Adipocyte (in vitro differentiated cells): Measurements from ENCODE around the gene MAP4K2.

Experiments used
- DNase-seq: peaks from one replicate; pipeline ENCODE4 v3.0.0-alpha.2; 2015; ENCODE audit warnings: low read depth
- H3K27me3 ChIP-seq: replicated peaks from 2 replicates; pipeline ENCODE4 v1.7.0; 2013; ENCODE audit warnings: mild to moderate bottlenecking, low read length, moderate library complexity; ENCODE audit not compliant: control insufficient read depth, insufficient read depth
- H3K36me3 ChIP-seq: 2 replicates; pipeline ENCODE4 v1.7.0; 2013; ENCODE audit warnings: low read length, mild to moderate bottlenecking, moderate library complexity; ENCODE audit not compliant: control insufficient read depth, insufficient read depth, severe bottlenecking
- H3K4me1 ChIP-seq: 2 replicates; pipeline ENCODE4 v1.7.0; 2013; ENCODE audit warnings: mild to moderate bottlenecking, low read length, moderate library complexity; ENCODE audit not compliant: control insufficient read depth, insufficient read depth
- H3K4me3 ChIP-seq: 2 replicates; pipeline ENCODE4 v1.7.0; 2013; ENCODE audit warnings: mild to moderate bottlenecking, low read length, moderate library complexity
- H3K9ac ChIP-seq: 2 replicates; pipeline ENCODE4 v1.7.0; 2013; ENCODE audit warnings: mild to moderate bottlenecking, low read length, moderate library complexity
- H3K9me3 ChIP-seq: 2 replicates; pipeline ENCODE4 v1.7.0; 2013; ENCODE audit warnings: mild to moderate bottlenecking, low read length, moderate library complexity; ENCODE audit not compliant: control insufficient read depth

Gene MAP4K2

DNA sequence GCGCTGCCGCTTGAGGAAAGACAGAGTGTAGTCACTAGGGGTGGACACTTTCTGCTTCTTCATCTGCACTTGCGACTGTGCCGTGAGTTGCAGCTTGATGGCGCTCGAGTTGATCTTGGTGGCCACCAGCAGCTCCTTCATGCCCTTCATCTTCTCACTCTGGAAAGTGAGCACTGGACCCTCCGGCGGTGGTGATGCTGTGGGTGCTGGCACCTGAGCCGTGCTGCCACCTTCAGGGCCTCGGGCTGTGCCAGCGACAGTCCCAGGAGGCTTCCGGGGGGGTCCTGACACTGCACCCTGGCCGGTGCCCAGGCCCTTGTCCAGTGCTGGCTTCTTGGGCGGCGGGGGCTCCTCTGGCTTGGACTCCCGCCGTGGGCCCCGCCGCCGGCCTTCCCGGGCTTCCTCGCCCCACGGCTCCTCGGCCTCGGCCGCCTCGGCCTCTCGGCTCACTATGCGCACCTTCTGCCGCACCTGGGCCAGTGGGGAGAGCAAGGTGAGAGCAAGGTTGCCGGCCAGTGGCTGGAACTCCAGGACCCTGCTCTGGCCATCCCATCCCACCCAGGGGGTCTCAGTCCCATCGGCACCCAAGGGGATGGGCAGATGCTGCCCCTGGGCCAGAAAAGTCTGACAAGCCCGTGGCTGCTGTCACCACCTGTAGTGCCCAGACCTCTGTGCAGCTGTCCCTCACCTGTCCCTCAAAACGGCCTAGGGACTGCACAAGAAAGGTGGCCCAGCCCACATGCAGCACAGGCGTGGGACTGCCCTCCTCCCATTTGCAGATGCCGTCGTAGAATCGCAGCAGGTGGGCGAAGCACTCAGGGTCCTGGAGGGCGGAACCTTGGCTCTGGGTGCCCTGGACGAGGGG, 1.6 kb upstream of the MAP4K2 start:
- no peak for DNase-seq
- no peak overlapping the region for H3K4me3 ChIP-seq
- H3K9me3 ChIP-seq, result no peaks in the 10 kb centered on the region
- peaks cover 18% of the 10 kb centered on the region for H3K4me1 ChIP-seq
- peak overlapping the region; percentile 85 for H3K9ac ChIP-seq
- H3K36me3 ChIP-seq, result peaks cover 25% of the 10 kb centered on the region
- H3K27me3 ChIP-seq, result no peaks in the 10 kb centered on the region

- Histone ChIP-seq H3K4me3 (peak overlapping the region; percentile 91), H3K36me3 (peaks cover 25% of the 10 kb centered on the region)
- no peak for DNase-seq
Measured at GRCh38 chr11:64803846-64804345, 882 bp upstream of the MAP4K2 start.

DNA sequence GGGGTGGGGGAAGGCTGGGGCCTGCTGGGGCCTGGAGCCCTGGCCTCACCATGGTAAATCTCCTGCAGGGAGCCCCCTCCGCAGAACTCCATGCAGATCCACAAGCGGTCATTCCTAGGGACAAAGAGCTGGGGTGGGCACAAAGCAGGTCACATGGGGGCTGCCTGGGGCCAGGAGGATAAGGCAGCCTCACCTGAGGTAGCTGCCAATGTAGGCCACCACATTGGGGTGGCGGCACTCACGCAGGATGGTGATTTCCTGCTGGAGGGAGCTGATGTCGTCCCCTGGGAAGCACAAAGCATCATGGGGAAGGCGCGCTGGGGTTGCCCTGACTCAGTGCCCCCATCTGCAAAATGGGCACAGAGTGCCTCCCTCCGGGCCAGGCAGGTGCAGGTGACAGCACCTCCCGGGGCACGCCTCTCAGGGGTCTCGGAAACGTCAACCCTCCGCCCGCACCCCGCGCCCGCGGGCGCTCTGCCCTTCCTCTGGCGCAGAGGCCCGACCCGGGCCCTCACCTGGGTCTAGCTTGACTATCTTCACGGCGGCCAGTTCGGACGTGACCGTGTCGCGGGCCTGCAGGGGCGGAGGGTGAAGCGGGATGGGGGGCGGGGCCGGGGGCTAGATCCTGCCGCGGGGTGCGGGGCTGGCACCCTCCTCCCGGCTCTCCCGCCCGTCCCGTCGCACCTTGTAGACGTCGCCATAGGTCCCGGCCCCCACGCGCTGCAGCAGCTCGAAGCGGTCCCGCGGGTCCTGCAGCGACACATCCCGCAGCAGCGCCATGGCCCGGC, 450 bp downstream of the MAP4K2 start:
- no peak for DNase-seq
- H3K27me3 ChIP-seq, result no peaks in the 10 kb centered on the region
- H3K36me3 ChIP-seq, result peaks cover 22% of the 10 kb centered on the region
- H3K9ac ChIP-seq, result peak overlapping the region; percentile 42
- H3K4me3 ChIP-seq, result peak overlapping the region; percentile 65
- H3K9me3 ChIP-seq, result no peaks in the 10 kb centered on the region
- peaks cover 12% of the 10 kb centered on the region for H3K4me1 ChIP-seq

More at GRCh38 chr11:64803846-64804345, 882 bp upstream of the MAP4K2 start:
- no peaks in the 10 kb centered on the region for H3K27me3 ChIP-seq
- no peaks in the 10 kb centered on the region for H3K9me3 ChIP-seq
- peak overlapping the region; percentile 85 for H3K9ac ChIP-seq
- peaks cover 12% of the 10 kb centered on the region for H3K4me1 ChIP-seq

DNA sequence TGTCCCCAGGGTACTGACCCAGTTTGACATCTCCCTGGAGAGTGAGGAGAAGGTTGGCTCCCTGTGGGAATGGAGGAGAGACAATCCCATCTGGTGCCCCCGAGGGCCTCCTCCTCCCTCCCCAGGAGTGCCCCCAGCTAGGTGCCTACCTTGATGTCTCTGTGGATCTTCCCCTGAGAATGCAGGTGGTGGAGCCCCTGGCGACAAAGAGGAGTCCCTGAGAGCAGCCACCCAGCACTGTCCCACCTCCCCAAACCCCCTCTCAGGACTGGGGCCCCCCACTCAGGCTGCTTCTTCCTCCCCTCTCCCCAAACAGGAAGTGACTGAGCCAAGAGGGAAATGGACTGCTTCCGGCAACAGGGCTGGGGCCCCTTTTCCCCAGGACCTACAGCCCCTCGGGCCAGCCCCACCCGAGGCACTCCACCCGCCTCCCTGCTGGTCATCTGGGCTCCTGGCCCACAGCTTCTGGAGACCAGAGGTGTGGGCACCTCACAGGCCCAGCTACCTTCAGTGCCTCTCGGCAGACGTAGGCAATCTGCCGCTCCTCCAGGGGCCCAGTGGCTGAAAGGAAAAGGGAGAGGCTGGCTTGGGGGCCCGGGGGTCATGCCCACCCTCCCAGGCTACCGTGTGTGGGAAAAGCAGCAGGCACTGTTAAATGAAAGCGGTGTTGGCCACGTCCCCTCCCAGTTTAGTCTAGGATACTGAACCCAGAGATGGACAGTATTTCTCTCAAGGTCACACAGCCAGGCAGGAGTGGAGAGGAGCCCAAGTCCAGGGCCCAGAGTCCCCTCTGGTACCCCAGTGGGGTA, 1.2 kb downstream of the MAP4K2 start:
- Histone ChIP-seq H3K4me3 (no peak overlapping the region), H3K36me3 (peaks cover 15% of the 10 kb centered on the region)

GRCh38 chr11:64801158-64801464, 1.9 kb downstream of the MAP4K2 start:
- Histone ChIP-seq H3K4me3 (no peak overlapping the region), H3K36me3 (peaks cover 11% of the 10 kb centered on the region), H3K9ac (no peak overlapping the region), H3K4me1 (peaks cover 12% of the 10 kb centered on the region), H3K9me3 (no peaks in the 10 kb centered on the region), H3K27me3 (no peaks in the 10 kb centered on the region)
- DNase-seq, result no peak

More for the DNA sequence above, 1.2 kb downstream of the MAP4K2 start:
- Histone ChIP-seq H3K4me1 (peaks cover 12% of the 10 kb centered on the region), H3K9ac (no peak overlapping the region), H3K9me3 (no peaks in the 10 kb centered on the region), H3K27me3 (no peaks in the 10 kb centered on the region)
- DNase-seq, result no peak

DNA sequence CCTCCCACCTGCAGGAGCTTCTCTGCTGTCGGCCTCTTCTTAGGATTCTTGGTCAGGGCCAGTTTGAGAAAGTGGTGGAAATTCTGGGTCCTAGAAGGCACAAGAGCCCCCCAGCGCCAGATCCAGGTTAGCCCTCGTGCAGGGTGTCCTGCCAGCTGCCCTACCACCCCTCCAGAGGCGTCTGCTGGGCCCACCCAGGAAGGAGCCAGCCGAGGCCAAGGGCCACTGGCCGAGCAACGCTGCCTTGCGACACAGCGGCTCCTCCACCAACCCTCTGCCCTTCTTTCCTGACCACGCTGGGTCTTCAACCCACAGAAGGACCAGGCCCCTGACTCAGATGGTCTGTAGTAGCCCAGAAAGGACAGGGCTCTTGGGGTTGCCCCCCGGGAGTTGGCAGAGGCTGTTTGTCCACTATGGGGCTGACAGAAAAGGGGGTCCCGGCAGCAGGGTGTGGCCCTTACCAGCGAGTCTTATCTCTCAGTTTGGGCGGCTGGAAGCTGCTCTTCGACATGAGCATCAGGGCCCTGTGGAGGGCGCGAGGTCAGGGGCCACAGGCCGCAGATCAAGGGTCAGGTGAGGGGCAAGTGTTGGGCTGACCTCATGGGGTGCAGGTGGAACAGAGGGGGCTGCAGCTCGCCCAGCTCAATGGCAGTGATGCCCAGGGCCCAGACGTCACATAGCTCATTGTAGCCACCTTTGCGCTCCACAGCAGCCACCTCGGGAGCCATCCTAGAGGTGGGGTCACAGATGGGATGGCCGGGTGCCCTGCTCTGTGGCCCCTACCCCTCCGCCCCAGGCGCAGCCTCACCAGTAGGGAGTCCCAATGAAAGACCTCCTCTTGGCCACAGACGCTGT, 2.5 kb downstream of the MAP4K2 start:
- DNase-seq, result no peak
- Histone ChIP-seq H3K9ac (no peak overlapping the region), H3K27me3 (no peaks in the 10 kb centered on the region), H3K9me3 (no peaks in the 10 kb centered on the region), H3K4me3 (no peak overlapping the region), H3K4me1 (peaks cover 12% of the 10 kb centered on the region), H3K36me3 (peaks cover 8% of the 10 kb centered on the region)

- H3K27me3 ChIP-seq, result no peaks in the 10 kb centered on the region
- H3K4me3 ChIP-seq, result no peak overlapping the region
- peaks cover under 1% of the 10 kb centered on the region for H3K36me3 ChIP-seq
- peaks cover 12% of the 10 kb centered on the region for H3K4me1 ChIP-seq
- DNase-seq, result no peak
- H3K9me3 ChIP-seq, result no peaks in the 10 kb centered on the region
- no peak overlapping the region for H3K9ac ChIP-seq
Measured at GRCh38 chr11:64799623-64800302, 3.3 kb downstream of the MAP4K2 start.

DNA sequence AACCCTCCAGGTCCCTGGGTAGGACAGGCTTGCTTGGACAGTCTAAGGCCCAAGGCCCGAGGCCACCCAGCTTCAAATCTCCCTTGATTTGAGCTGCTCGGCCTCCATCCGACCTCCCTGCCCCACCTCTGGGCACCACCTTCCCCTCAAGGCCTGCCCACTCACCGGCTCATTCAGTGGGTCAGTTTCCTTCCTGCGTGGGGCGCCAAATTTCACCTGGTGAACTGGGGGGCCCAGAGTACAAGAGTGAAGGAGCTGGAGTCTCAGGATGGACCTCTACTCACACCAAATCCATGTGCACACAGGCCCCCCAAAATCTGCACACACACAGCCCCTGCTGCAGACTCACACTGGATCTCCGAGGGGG, 3.8 kb downstream of the MAP4K2 start:
- no peak for DNase-seq
- no peaks in the 10 kb centered on the region for H3K9me3 ChIP-seq
- no peak overlapping the region for H3K9ac ChIP-seq
- H3K4me3 ChIP-seq, result no peak overlapping the region
- peaks cover 9% of the 10 kb centered on the region for H3K4me1 ChIP-seq
- no peaks in the 10 kb centered on the region for H3K27me3 ChIP-seq
- H3K36me3 ChIP-seq, result no peaks in the 10 kb centered on the region

DNA sequence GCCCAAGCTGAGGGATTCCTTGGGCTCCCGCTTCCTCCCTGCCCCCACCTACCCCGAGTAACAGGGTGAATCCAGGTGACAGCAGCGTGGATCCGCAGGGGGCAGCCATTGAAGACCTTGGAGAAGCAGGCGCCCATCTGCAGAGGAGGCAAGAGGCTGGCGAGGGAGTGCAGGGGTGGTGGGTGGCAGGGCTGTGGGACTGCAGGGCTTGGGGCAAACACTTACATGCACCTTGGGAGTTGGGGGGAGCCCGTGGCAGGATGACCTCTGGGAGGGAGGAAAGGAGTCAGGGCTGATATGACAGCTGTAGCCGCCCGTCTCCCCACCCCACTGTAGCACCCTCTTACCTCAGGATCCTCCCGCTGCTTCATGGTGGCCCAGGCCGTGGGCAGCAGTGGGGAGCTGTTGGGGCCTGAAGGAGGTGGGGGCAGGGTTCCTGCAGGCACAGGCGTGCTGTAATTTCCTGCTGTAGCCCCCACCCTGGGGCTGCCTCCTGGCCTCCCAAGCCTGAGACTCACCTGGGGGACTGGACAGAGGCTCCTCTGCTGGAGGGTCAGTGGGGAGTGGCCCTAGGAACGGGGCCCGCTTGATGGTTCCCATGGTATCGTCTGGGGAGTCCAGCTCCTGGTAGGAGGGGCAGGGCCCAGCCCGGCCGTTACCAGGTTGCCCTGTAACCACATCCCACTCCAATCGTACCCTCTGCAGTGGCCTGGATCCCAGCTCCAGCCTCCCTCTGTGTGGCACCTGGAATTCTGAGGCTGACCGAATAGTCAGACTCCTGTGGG, 6.1 kb downstream of the MAP4K2 start:
- H3K9me3 ChIP-seq, result no peaks in the 10 kb centered on the region
- no peaks in the 10 kb centered on the region for H3K27me3 ChIP-seq
- H3K36me3 ChIP-seq, result no peaks in the 10 kb centered on the region
- no peak overlapping the region for H3K4me3 ChIP-seq
- no peak overlapping the region for H3K9ac ChIP-seq
- H3K4me1 ChIP-seq, result no peaks in the 10 kb centered on the region
- no peak for DNase-seq
